ENCODE measurements around the gene ADAMTS7. TPM values are rescaled to one million over a fixed set of nuclear protein-coding genes. Genes with fewer than 3 reads are reported as not detected.
"Not testable (repeated sequence)": the region's sequence is repeated elsewhere in the genome, so short reads cannot be mapped to it uniquely, and the experiment has no call there.

Gene ADAMTS7
- total RNA-seq, 4 donors from 2014 or later, result 0.42 to 1.1 (median 0.76) TPM

DNA sequence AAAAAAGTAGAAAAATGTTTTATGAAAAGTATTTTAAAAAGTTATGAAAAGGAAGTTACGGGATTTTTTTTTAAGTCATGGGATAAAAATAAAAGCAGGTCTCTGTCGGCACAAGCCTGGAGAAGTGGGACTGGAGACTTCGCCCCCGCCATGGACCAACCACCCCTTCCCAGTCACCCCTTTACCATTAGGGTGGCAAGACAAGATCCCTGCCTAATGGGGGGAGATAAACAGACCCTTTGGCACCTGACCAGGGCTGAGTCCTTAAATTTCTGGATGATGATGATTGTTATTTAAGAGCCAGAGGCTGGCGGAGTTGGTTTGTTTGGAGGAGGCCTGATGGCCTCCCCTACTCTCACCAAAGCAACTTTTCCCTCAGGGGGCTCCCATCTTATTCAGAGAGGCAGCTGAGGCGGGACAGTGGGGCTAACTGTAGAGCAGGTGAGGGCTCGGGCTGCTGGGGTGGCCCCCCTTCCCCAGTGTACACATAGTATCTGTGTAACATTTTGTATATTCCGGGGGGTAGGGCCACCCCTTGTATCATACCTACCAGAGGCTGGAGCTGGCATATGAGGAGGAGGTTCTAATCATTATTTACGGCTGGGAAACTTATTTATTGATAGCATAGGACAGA is 74.0 kb downstream of the ADAMTS7 start:
- ATAC-seq (no peak), DNase-seq (no peak)
- no peaks in the 10 kb centered on the region for H3K4me1 ChIP-seq
- H3K36me3 ChIP-seq, result no peaks in the 10 kb centered on the region
- no peak overlapping the region for H3K4me3 ChIP-seq
- in situ Hi-C loops (cut with MboI; ENCODE audit: low sequenced_read_pairs in 4 of 4) (loop anchor here in 1 of 4 donors (25.0 kb wide), 1 partner anchor 800 kb away; no protein-coding TSS in a partner anchor), intact Hi-C loops (cut with DNase I; ENCODE audit: low total_unique reads) (no loop called here)
- no peaks in the 10 kb centered on the region for H3K27me3 ChIP-seq
- H3K9me3 ChIP-seq, result no peaks in the 10 kb centered on the region
- TF ChIP-seq, protein P1, sequence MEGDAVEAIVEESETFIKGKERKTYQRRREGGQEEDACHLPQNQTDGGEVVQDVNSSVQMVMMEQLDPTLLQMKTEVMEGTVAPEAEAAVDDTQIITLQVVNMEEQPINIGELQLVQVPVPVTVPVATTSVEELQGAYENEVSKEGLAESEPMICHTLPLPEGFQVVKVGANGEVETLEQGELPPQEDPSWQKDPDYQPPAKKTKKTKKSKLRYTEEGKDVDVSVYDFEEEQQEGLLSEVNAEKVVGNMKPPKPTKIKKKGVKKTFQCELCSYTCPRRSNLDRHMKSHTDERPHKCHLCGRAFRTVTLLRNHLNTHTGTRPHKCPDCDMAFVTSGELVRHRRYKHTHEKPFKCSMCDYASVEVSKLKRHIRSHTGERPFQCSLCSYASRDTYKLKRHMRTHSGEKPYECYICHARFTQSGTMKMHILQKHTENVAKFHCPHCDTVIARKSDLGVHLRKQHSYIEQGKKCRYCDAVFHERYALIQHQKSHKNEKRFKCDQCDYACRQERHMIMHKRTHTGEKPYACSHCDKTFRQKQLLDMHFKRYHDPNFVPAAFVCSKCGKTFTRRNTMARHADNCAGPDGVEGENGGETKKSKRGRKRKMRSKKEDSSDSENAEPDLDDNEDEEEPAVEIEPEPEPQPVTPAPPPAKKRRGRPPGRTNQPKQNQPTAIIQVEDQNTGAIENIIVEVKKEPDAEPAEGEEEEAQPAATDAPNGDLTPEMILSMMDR (IDR thresholded peaks at IDR 0.05 in 4 of 5, conservative IDR thresholded peaks at IDR 0.05 in 1 of 5), result no peak
- no peak for TF ChIP-seq POLR2A (IDR thresholded peaks at IDR 0.05)
- H3K27ac ChIP-seq, result no peak overlapping the region

DNA sequence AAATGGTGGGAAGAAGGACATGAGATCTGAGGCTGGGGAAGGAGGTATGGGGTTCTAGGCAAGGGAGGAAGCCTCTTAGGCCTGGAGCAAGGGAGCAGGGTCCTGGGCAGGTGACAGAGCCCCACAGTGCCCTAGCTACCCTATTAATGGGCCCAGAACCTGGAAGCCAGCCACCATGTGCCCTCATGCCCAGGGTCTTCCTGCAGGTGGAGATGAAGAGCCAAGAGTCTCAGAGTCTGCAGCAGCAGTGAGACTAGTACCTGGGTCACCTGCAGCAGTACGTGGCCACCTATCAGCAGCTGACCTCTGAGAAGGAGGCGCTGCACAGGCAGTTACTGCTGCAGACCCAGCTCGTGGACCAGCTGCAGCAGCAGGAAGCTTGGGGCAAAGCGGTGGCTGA is 75.0 kb downstream of the ADAMTS7 start:
- H3K4me1 ChIP-seq; H3K9me3 ChIP-seq; H3K36me3 ChIP-seq; intact Hi-C loops (cut with DNase I; ENCODE audit: low total_unique reads); DNase-seq; H3K27me3 ChIP-seq; H3K4me3 ChIP-seq; ATAC-seq; H3K27ac ChIP-seq: not testable (repeated sequence)
- in situ Hi-C loops (cut with MboI; ENCODE audit: low sequenced_read_pairs in 4 of 4), result loop anchor here in 1 of 4 donors (25.0 kb wide), 1 partner anchor 799 kb away; no protein-coding TSS in a partner anchor

DNA sequence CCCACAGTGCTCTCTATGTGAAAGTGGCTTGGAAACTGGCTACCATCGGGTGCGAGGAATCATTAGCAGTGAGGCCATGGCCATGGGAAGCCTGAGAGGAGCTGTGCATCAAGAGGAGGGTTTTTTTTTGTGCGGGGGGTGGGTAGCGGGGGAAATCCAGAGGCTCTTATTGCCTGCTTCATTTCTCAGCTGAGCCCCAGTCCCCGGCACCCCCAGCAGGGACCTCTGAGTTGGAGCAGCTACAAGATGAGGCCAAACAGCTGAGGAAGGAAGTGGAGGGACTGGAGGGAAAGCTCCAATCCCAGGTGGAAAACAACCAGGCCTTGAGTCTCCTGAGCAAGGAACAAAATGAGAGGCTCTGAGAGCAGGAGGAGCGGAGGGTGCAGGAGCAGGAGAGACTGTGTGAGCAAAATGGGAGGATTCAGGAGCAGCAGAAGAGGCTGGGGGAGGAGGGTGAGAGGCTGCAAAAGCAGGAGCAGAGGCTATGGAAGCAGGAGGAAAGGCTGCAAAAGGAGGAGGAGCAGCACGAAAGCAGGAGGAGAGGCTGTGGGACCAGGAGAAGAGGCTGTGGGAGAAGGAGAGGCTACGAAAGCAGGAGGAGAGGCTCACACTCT is 76.7 kb downstream of the ADAMTS7 start:
- ATAC-seq, result no peak
- H3K36me3 ChIP-seq, result no peaks in the 10 kb centered on the region
- in situ Hi-C loops (cut with MboI; ENCODE audit: low sequenced_read_pairs in 4 of 4), result loop anchor here in 1 of 4 donors (25.0 kb wide), 1 partner anchor 797 kb away; no protein-coding TSS in a partner anchor
- H3K27me3 ChIP-seq, result no peaks in the 10 kb centered on the region
- no peak for TF ChIP-seq POLR2A (IDR thresholded peaks at IDR 0.05)
- TF ChIP-seq, protein P1 (IDR thresholded peaks at IDR 0.05 in 4 of 5, conservative IDR thresholded peaks at IDR 0.05 in 1 of 5), result no peak
- H3K27ac ChIP-seq, result no peak overlapping the region
- H3K4me1 ChIP-seq, result no peaks in the 10 kb centered on the region
- no peaks in the 10 kb centered on the region for H3K9me3 ChIP-seq
- DNase-seq, result no peak
- intact Hi-C loops (cut with DNase I; ENCODE audit: low total_unique reads), result no loop called here
- no peak overlapping the region for H3K4me3 ChIP-seq

DNA sequence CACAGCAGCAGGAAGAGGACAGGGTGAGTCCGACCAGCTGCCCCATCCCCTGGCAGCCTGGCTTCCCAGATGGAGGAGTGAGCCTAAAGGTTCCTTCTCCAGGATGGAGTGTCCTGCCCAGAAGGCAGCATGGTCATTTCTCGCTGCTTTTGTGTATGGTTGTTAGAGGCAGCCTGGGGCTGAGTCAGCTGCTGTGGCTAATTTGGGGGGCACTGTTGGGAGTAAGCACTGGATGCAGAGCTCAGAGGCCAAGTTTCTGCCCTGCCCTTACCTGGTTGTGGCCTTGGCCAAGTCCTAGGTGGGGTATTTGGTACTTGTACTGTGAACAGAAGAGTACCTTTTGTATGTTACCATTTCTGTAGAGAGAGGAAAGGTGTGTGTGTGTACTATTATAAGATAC is 78.6 kb downstream of the ADAMTS7 start:
- intact Hi-C loops (cut with DNase I; ENCODE audit: low total_unique reads), result no loop called here
- Histone ChIP-seq H3K4me1 (no peaks in the 10 kb centered on the region), H3K27me3 (no peaks in the 10 kb centered on the region), H3K4me3 (no peak overlapping the region), H3K9me3 (no peaks in the 10 kb centered on the region), H3K27ac (no peak overlapping the region), H3K36me3 (no peaks in the 10 kb centered on the region)
- DNase-seq (no peak), ATAC-seq (no peak)
- TF ChIP-seq, protein P1 (IDR thresholded peaks at IDR 0.05 in 4 of 5, conservative IDR thresholded peaks at IDR 0.05 in 1 of 5), result no peak
- TF ChIP-seq POLR2A (IDR thresholded peaks at IDR 0.05), result no peak
- in situ Hi-C loops (cut with MboI; ENCODE audit: low sequenced_read_pairs in 4 of 4), result loop anchor here in 1 of 4 donors (25.0 kb wide), 1 partner anchor 795 kb away; no protein-coding TSS in a partner anchor

DNA sequence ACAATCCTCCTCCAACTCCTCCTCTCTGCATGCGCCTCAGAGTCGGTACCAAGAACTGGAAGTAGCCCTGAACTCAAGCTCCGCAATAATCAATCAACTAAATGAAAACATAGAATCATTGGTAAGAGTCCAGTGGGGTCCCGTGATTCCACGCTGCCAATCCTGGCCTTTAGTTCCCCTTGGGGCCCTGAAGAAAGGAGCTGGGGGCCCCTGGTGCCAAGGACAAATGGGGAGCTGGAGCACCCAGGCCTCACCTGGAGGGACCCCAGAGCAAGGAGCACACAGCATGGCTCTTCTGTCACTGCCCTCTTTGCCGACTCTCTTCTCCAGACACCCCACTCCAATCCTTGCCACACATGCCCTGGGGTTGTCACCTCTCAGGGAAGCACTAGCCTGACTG is 80.3 kb downstream of the ADAMTS7 start:
- intact Hi-C loops (cut with DNase I; ENCODE audit: low total_unique reads) (no loop called here), in situ Hi-C loops (cut with MboI; ENCODE audit: low sequenced_read_pairs in 4 of 4) (loop anchor here in 1 of 4 donors (25.0 kb wide), 1 partner anchor 794 kb away; no protein-coding TSS in a partner anchor)
- ATAC-seq, result no peak
- H3K27me3 ChIP-seq, result no peaks in the 10 kb centered on the region
- no peak overlapping the region for H3K27ac ChIP-seq
- H3K36me3 ChIP-seq, result no peaks in the 10 kb centered on the region
- TF ChIP-seq, protein P1 (IDR thresholded peaks at IDR 0.05 in 4 of 5, conservative IDR thresholded peaks at IDR 0.05 in 1 of 5), result no peak
- no peak for TF ChIP-seq POLR2A (IDR thresholded peaks at IDR 0.05)
- H3K4me3 ChIP-seq, result no peak overlapping the region
- DNase-seq, result no peak
- H3K9me3 ChIP-seq, result no peaks in the 10 kb centered on the region
- H3K4me1 ChIP-seq, result no peaks in the 10 kb centered on the region

DNA sequence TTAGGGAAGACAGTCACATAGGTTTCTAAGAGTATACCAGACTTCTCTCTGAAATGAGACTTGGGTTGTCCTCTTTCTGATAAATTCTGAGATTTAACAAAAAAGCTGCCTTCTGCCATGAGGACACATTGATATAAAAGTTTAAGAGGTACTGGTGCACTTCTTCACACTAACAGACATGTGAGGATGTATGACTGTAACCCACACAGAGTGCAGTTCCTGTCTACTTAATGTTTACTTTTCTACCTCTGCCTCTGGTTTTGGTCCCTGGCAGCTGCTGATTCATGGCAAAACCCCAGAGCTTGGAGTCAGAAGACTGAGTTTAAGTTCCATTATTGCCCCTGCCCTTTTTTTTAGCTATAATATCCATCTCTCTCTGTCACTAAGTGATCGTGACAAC is 82.8 kb downstream of the ADAMTS7 start:
- H3K27me3 ChIP-seq; ATAC-seq; H3K36me3 ChIP-seq; H3K4me3 ChIP-seq; H3K4me1 ChIP-seq; H3K27ac ChIP-seq; H3K9me3 ChIP-seq; intact Hi-C loops (cut with DNase I; ENCODE audit: low total_unique reads); DNase-seq: not testable (repeated sequence)
- in situ Hi-C loops (cut with MboI; ENCODE audit: low sequenced_read_pairs in 4 of 4), result loop anchor here in 1 of 4 donors (25.0 kb wide), 1 partner anchor 791 kb away; no protein-coding TSS in a partner anchor
